ENCODE measurements around the gene MMADHC.
"Not testable (repeated sequence)": the region's sequence is repeated elsewhere in the genome, so short reads cannot be mapped to it uniquely, and the experiment has no call there.

The MMADHC gene

GRCh38 chr2:149594411-149594810 is 6.8 kb upstream of the MMADHC start:
- DNase-seq = no peak

GRCh38 chr2:149587950-149588487 is 444 bp upstream of the MMADHC start:
- DNase-seq = no peak

- no peak for DNase-seq
Observed at GRCh38 chr2:149586898-149587219, 716 bp downstream of the MMADHC start.

GRCh38 chr2:149586063-149586462 is 1.5 kb downstream of the MMADHC start:
- DNase-seq = peak in 1 of 2 donors; percentile 17

GRCh38 chr2:149585166-149585885 is 2.2 kb downstream of the MMADHC start:
- no peak for DNase-seq

- no peak for DNase-seq
Observed at GRCh38 chr2:149579972-149580882, 7.3 kb downstream of the MMADHC start.

- DNase-seq = no peak
Observed at GRCh38 chr2:149577269-149577668, 10.3 kb downstream of the MMADHC start.

GRCh38 chr2:149575752-149576151 is 11.8 kb downstream of the MMADHC start:
- DNase-seq = no peak

- DNase-seq = no peak
Observed at GRCh38 chr2:149575277-149575676, 12.3 kb downstream of the MMADHC start.

- no peak for DNase-seq
Observed at GRCh38 chr2:149573760-149574159, 13.8 kb downstream of the MMADHC start.

GRCh38 chr2:149572102-149572953 is 15.2 kb downstream of the MMADHC start:
- DNase-seq = no peak

GRCh38 chr2:149568138-149568537 is 19.4 kb downstream of the MMADHC start:
- DNase-seq = no peak

- no peak for DNase-seq
Observed at GRCh38 chr2:149566652-149567051, 20.9 kb downstream of the MMADHC start.

GRCh38 chr2:149565625-149566024 is 21.9 kb downstream of the MMADHC start:
- not testable (repeated sequence) for DNase-seq

GRCh38 chr2:149564983-149565382 is 22.6 kb downstream of the MMADHC start:
- no peak for DNase-seq

GRCh38 chr2:149564097-149564496 is 23.5 kb downstream of the MMADHC start:
- no peak for DNase-seq

GRCh38 chr2:149562324-149562723 is 25.3 kb downstream of the MMADHC start:
- no peak for DNase-seq

GRCh38 chr2:149561309-149561926 is 26.2 kb downstream of the MMADHC start:
- peak in 1 of 2 donors; percentile 51 for DNase-seq

- DNase-seq = no peak
Observed at GRCh38 chr2:149559341-149560068, 28.1 kb downstream of the MMADHC start.

GRCh38 chr2:149556452-149556851 is 31.1 kb downstream of the MMADHC start:
- no peak for DNase-seq

GRCh38 chr2:149552830-149553229 is 34.7 kb downstream of the MMADHC start:
- no peak for DNase-seq

GRCh38 chr2:149552226-149552625 is 35.3 kb downstream of the MMADHC start:
- no peak for DNase-seq
